Tibial artery (tissue), 4 donors: ENCODE measurements around the gene LRIG1.
A peak's percentile ranks its signal among the peaks of the same experiment; 100 is the strongest.

ENCODE experiments used
- DNase-seq, 2 donors: peaks; one replicate each; pipeline ENCODE4 v3.0.0-alpha.2; 2019
- H3K27ac ChIP-seq, 2 donors: fragments of 200-600 bp; sonication (generic) in 1 of 2; 1 replicate in 1 of 2; 2 replicates in 1 of 2; pipeline ENCODE4 v1.5.1; 2018 to 2019; ENCODE audit warnings: mild to moderate bottlenecking in 1 of 2
- H3K27me3 ChIP-seq, 2 donors: fragments of 200-600 bp; sonication (generic) in 1 of 2; one replicate each; pipeline versions ENCODE4 v1.5.1 to v1.6.0; 2016 to 2019
- H3K36me3 ChIP-seq, 3 donors: fragments of 200-600 bp; sonication (generic) in 2 of 3; one replicate each; pipeline ENCODE4 v1.5.1; 2016 to 2019; ENCODE audit warnings: mild to moderate bottlenecking in 2 of 3
- H3K4me1 ChIP-seq, 4 donors: fragments of 200-600 bp; sonication (generic) in 2 of 4; 1 replicate in 3 of 4; 2 replicates in 1 of 4; pipeline ENCODE4 v1.5.1; 2016 to 2019
- H3K4me3 ChIP-seq, 2 donors: fragments of 200-600 bp; sonication (generic) in 1 of 2; 1 replicate in 1 of 2; 2 replicates in 1 of 2; pipeline ENCODE4 v1.5.1; 2018 to 2019; ENCODE audit warnings: mild to moderate bottlenecking in 2 of 2
- H3K9me3 ChIP-seq, 3 donors: fragments of 200-600 bp; sonication (generic) in 1 of 3; one replicate each; pipeline ENCODE4 v1.5.1; 2016 to 2019
- intact Hi-C: fragments of 100-400 bp; cut with DNase I; formaldehyde crosslinking; loops from one replicate; pipeline ENCODE4 v1.15.0; 2023; ENCODE audit warnings: low total_unique reads
- TF ChIP-seq, protein P1 (sequence below), 2 experiments: fragments of 200-600 bp in 1 of 2; fragments of 450-650 bp in 1 of 2; IDR thresholded peaks; one replicate each; pipeline ENCODE4 v1.5.1; 2017 to 2019; ENCODE audit warnings: antibody characterized with exemption in 2 of 2, mild to moderate bottlenecking in 1 of 2, moderate library complexity in 1 of 2

Gene LRIG1

DNA sequence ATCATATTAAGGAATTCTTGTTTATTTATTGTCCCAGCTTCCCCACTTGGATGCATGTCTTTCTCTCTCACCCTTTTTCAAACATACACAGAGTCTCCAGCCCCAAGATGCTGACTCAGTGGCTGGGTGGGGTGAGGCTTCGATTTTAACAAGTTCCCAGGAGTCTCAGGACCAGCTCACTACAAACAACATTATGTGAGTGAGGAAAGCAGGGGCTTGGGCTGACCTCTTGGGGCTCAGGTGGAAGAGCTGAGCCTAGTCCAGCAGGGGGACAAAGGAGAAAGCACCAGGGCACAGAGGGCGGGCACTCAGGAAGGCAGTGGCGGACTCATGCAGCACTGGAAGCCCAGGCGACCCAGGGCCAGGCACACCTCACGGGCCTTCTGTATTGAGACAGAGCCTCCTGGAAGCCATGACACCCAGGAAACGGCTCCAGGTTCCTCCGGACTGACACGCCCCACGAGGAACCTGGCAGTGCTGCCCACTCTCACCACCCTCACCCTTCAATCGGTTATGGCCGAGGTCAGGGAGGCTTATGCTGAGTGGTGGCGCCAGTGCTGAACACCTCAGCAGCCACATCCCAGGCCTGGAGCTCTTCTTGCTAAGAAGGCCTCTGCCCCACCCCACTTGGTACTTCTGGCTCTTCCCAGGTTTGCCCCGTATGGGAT lies 97.4 kb downstream of the LRIG1 start:
- H3K36me3 ChIP-seq = peaks cover 9 to 55% (median 21%) of the 10 kb centered on the region in 3 donors
- H3K9me3 ChIP-seq = no peaks in the 10 kb centered on the region
- DNase-seq = no peak
- TF ChIP-seq, protein P1, sequence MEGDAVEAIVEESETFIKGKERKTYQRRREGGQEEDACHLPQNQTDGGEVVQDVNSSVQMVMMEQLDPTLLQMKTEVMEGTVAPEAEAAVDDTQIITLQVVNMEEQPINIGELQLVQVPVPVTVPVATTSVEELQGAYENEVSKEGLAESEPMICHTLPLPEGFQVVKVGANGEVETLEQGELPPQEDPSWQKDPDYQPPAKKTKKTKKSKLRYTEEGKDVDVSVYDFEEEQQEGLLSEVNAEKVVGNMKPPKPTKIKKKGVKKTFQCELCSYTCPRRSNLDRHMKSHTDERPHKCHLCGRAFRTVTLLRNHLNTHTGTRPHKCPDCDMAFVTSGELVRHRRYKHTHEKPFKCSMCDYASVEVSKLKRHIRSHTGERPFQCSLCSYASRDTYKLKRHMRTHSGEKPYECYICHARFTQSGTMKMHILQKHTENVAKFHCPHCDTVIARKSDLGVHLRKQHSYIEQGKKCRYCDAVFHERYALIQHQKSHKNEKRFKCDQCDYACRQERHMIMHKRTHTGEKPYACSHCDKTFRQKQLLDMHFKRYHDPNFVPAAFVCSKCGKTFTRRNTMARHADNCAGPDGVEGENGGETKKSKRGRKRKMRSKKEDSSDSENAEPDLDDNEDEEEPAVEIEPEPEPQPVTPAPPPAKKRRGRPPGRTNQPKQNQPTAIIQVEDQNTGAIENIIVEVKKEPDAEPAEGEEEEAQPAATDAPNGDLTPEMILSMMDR (IDR thresholded peaks at IDR 0.05) = no peak
- peak overlapping the region; percentile 53 to 69 for H3K27ac ChIP-seq
- peaks cover 5 to 97% (median 83%) of the 10 kb centered on the region in 4 donors for H3K4me1 ChIP-seq
- H3K27me3 ChIP-seq = no peaks in the 10 kb centered on the region
- no peak overlapping the region for H3K4me3 ChIP-seq
- intact Hi-C loops = no loop called here

DNA sequence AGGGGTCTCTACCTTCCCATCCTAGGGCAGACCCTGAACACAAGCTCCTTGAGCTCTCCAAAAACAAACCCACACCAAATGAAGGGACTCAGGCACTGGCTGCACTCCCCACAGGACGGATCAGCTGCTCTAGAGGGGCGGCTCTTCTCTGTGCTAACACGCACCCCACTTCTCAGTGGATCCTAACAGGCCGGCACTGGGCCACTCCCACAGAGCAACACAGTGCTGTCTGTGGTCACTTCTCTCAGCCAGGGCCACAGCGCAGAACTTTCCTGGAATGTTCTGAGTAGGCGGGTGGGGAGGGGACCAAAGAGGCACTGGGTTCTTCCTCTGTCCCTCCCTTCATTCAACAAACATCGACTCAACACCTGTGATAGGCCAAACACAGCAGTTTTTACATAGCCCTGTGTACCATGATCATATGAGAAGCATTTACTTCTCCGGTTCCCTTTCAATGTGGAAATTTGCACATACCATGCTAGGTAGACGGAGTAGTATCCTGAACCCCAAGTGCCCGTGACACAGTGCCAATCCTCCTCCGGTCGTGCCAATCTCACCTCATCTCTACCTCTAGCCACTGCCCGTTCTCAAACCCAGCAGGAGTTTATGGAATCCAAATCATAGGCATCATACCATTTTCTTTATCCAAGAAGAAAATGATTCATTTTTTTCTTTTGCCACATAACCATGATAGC lies 98.1 kb downstream of the LRIG1 start:
- Histone ChIP-seq H3K27ac (peak overlapping the region; percentile 53 to 69), H3K4me1 (peaks cover 5 to 97% (median 82%) of the 10 kb centered on the region in 4 donors), H3K36me3 (peaks cover 10 to 56% (median 27%) of the 10 kb centered on the region in 3 donors), H3K4me3 (no peak overlapping the region), H3K27me3 (no peaks in the 10 kb centered on the region), H3K9me3 (no peaks in the 10 kb centered on the region)
- intact Hi-C loops = no loop called here
- DNase-seq = no peak
- TF ChIP-seq, protein P1 (IDR thresholded peaks at IDR 0.05) = no peak

DNA sequence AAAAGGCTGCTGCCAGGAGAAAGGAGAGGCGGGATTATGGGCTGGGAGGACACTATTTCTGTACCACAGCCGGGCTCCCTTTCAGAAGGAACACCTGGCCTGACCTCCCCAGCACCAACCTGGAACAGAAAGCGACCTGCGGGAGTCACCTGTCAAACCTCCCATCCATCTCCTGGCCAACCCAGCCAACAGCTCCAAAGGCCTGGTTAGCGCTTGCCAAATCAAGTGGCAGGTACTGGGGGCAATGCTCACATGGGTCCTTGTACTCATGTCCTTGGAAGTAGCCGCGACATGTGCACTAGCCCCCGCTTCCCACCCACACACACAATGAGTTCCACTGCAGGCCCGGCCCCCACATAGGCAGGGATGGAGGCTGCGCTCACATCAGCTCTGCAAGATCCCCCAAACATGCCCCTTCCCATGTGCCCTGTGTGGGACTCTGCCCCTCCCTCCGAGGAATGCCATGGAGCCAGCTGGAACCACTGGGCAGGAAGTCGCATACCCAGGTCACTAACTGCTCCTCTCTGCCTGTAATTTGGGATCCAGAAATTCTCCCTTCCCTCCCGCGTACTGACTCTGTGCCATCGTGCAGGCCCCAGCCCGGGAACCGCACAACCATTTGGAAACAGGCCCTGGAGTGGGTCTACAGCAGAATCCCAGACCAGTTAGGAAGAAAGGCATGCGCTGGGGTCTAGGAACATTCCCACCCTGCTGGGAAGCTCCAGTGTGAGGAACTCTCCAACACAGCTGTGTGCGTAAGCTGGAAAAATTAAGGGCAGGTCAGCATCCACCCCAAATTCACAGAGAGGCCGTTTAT lies 98.9 kb downstream of the LRIG1 start:
- peak overlapping the region; percentile 53 to 69 for H3K27ac ChIP-seq
- TF ChIP-seq, protein P1 (IDR thresholded peaks at IDR 0.05) = no peak
- DNase-seq = no peak
- H3K4me3 ChIP-seq = no peak overlapping the region
- no peaks in the 10 kb centered on the region for H3K9me3 ChIP-seq
- intact Hi-C loops = no loop called here
- H3K4me1 ChIP-seq = peaks cover 5 to 92% (median 77%) of the 10 kb centered on the region in 4 donors
- no peaks in the 10 kb centered on the region for H3K27me3 ChIP-seq
- peaks cover 13 to 56% (median 34%) of the 10 kb centered on the region in 3 donors for H3K36me3 ChIP-seq

DNA sequence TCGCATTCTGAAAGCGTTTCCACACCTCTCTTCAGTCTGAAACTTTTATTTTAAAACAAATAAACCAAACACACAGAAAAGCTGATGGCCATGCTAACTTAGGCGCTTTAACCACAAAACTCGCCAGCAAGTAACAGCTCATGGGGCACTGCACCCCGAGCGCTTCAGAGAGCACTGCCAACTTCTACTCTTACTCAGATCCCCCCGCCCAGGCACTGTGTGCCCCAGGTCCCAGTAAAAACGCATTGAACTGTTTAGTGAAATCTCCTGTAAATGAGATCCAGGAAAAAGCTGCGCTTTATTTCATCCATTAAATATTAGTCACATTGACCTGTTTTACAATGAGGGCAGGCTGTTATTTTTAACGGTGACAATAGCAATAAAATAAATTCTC lies 99.7 kb downstream of the LRIG1 start:
- intact Hi-C loops = no loop called here
- Histone ChIP-seq H3K4me1 (peaks cover 5 to 87% (median 71%) of the 10 kb centered on the region in 4 donors), H3K4me3 (no peak overlapping the region), H3K36me3 (peaks cover 12 to 56% (median 41%) of the 10 kb centered on the region in 3 donors), H3K27me3 (no peaks in the 10 kb centered on the region), H3K9me3 (no peaks in the 10 kb centered on the region), H3K27ac (peak overlapping the region; percentile 53 to 69)
- TF ChIP-seq, protein P1 (IDR thresholded peaks at IDR 0.05) = no peak
- no peak for DNase-seq

DNA sequence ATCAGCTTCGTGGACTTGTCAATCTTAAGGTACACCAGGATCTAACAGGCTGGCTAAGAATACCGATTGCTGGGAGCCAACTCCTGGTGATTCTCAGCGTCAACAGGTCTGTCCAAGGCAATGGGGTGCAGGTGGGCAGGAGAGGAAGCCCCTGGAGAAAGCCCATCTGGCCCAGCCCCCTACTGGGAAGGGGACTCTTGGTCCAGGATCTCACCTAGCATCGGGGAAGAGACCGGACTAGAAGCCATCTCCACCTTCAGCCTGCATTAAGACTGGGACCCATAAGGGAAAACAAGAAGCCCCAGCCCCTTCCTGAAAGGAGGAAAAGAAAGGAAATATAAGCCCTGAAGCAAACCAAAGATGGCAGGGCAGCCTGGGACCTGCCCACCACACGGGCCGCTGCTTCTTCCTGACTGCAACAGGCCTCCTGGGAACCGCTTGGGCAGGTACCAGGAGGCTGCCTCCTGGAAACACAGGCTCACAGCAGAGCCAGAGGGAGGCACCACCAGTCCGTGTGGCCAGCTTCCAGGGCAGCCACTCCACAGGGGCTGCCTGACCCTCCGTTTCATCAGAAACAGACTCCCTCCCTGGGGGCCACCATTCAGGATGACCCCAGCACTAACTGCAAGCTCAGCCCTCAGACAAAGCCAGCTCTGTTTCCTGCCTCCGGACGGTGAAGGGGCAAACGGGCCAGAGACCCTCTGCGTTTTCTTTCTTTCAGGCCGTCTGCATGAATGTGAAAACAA lies 100.2 kb downstream of the LRIG1 start:
- Histone ChIP-seq H3K27ac (peak overlapping the region; percentile 5 to 69), H3K27me3 (no peaks in the 10 kb centered on the region), H3K36me3 (peaks cover 12 to 56% (median 47%) of the 10 kb centered on the region in 3 donors), H3K9me3 (no peaks in the 10 kb centered on the region), H3K4me3 (no peak overlapping the region), H3K4me1 (peaks cover under 1 to 85% (median 71%) of the 10 kb centered on the region in 4 donors)
- TF ChIP-seq, protein P1 (IDR thresholded peaks at IDR 0.05) = no peak
- DNase-seq = no peak
- intact Hi-C loops = no loop called here
